ENCODE data around the gene FIGN.

- no peak for TF ChIP-seq CTCF (IDR thresholded peaks at IDR 0.05; ENCODE audit: poor library complexity)
- no peak for TF ChIP-seq EZH2phosphoT487 (IDR thresholded peaks at IDR 0.05; ENCODE audit: low read depth, severe bottlenecking, unreplicated experiment)
Measured at GRCh38 chr2:163752267-163752666, 16.5 kb upstream of the FIGN start.

Measured in hepatocyte (in vitro differentiated cells).